ENCODE results near the gene FCRL3.

FCRL3 gene

DNA sequence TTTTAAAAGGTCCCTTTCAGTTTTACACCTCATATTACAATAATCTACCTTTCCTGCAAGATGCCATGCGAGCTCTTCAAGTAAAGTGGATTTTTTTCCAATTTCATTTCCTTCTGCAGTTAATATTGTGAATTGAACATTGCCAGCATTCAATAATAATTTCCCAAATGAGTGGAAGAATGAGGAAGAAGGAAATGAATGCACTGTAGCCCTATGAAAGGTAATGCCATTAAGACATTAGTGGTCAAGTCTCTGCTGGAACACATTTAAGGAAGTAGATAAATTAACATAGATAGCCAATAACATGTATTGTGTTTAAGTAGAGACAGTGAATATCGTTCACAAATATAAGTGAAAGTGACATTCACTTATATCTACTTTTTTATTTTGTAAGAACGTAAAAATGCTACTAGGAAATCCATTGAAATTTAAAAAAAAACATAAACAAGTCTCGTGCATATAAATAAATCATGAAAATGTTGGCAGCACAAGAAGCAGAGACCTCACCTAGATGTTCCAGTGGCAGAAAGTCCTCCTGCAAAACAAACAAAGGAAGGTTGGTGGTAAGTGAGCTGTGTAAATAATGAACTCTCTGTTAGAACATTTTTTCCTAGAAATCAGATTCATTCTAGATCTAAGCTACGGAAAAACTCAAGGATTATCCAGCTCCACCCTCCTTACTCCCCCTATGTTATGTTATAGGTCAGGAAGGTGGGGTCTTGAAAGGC lies 17.7 kb downstream of the FCRL3 start:
- TF ChIP-seq CTCF (IDR thresholded peaks at IDR 0.05; ENCODE audit: low read depth, low read length) = no peak
- no peak for DNase-seq (ENCODE audit: low read depth in 2 of 2)
- H3K4me3 ChIP-seq (replicated peaks in 1 of 2; ENCODE audit: low read depth in 2 of 2, low read length in 2 of 2) = no peak overlapping the region

DNA sequence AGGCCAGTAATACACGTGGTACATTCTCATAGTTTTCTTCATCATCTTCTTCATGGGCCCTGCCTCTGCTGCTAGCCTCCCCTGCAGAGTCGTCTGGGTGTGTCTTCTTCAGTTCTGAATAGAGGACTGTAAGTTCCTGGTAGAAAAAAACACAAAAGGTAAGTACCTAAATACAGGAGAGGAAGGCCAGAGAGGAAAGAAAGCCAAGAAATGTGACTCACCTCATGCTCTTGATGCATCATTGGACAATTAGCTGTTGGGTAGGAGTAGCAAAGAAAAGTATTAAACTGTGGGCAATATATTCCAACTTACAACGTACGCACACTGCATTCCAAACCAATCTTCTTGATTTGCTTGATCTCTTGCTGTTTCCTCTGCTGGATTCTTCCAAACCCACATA lies 21.8 kb downstream of the FCRL3 start:
- no peak for TF ChIP-seq CTCF (IDR thresholded peaks at IDR 0.05; ENCODE audit: low read depth, low read length)
- no peak for DNase-seq (ENCODE audit: low read depth in 2 of 2)
- H3K4me3 ChIP-seq (replicated peaks in 1 of 2; ENCODE audit: low read depth in 2 of 2, low read length in 2 of 2) = no peak overlapping the region

GRCh38 chr1:157673008-157673407 lies 27.6 kb downstream of the FCRL3 start:
- DNase-seq (ENCODE audit: low read depth in 2 of 2) = no peak
- no peak for TF ChIP-seq CTCF (IDR thresholded peaks at IDR 0.05; ENCODE audit: low read depth, low read length)
- no peak overlapping the region for H3K4me3 ChIP-seq (replicated peaks in 1 of 2; ENCODE audit: low read depth in 2 of 2, low read length in 2 of 2)

- TF ChIP-seq CTCF (IDR thresholded peaks at IDR 0.05; ENCODE audit: low read depth, low read length) = no peak
- H3K4me3 ChIP-seq (replicated peaks in 1 of 2; ENCODE audit: low read depth in 2 of 2, low read length in 2 of 2) = no peak overlapping the region
- no peak for DNase-seq (ENCODE audit: low read depth in 2 of 2)
These were observed 28.7 kb downstream of the FCRL3 start for GRCh38 chr1:157671895-157672294.

DNA sequence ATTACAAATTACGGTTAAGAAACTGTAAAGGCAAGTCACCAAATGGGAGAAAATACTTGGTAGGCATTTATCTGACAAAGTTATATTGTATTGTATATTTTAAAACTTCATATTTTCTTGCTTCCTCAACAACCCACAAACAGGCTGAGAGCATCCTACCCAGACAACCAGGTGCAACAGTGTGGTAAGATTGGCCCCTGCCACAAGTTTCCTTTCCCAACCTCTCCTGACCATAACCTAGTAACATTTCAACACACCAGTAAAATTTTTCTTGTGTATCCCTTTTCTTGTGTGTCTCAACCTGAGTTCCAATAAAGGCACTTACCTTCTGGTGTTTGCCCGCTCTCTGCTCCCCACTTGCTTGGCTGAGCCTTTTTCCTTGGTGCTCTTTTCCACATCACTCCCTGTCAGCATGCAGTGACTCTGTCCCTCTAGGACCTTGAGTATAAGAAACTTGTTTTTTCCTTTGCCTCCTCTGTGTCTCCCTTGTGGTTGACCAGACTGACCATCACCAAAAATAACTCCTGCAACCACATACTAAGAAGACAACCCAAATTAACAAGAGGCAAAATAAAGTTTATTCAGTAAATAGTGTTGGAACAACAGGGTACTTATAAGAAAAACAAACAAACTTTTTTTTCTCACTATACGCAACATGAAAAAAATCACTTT lies 40.9 kb downstream of the FCRL3 start:
- TF ChIP-seq CTCF (IDR thresholded peaks at IDR 0.05; ENCODE audit: low read depth, low read length) = no peak
- DNase-seq (ENCODE audit: low read depth in 2 of 2) = no peak
- H3K4me3 ChIP-seq (replicated peaks in 1 of 2; ENCODE audit: low read depth in 2 of 2, low read length in 2 of 2) = no peak overlapping the region

DNA sequence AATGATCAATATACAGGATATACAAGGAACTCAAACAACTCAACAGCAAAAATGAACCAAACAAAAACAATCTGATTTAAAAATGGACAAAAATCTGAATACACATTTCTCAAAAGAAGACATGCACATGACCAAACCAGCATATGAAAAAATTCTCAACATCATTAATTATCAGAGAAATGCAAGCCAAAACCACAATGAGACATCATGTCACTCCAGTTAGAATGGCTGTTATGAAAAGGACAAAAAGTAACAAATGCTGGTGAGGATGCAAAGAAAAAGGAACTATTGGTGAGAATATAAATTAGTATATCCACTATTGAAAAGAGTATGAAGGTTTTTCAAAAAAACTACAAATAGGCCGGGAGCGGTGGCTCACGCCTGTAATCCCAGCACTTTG lies 42.0 kb downstream of the FCRL3 start:
- TF ChIP-seq CTCF (IDR thresholded peaks at IDR 0.05; ENCODE audit: low read depth, low read length) = no peak
- no peak for DNase-seq (ENCODE audit: low read depth in 2 of 2)
- no peak overlapping the region for H3K4me3 ChIP-seq (replicated peaks in 1 of 2; ENCODE audit: low read depth in 2 of 2, low read length in 2 of 2)

Data from cardiac fibroblast (primary cell).